ENCODE results near the gene G0S2. TPM values are rescaled to one million over a fixed set of nuclear protein-coding genes. Genes with fewer than 3 reads are reported as not detected.

Gene G0S2
- total and polyA plus RNA-seq, 9 of the 15 experiments (the other 6 are each of a cell fraction or from before 2014, with no cell fraction given), result 0.18 to 65.6 (median 11.4) TPM

DNA sequence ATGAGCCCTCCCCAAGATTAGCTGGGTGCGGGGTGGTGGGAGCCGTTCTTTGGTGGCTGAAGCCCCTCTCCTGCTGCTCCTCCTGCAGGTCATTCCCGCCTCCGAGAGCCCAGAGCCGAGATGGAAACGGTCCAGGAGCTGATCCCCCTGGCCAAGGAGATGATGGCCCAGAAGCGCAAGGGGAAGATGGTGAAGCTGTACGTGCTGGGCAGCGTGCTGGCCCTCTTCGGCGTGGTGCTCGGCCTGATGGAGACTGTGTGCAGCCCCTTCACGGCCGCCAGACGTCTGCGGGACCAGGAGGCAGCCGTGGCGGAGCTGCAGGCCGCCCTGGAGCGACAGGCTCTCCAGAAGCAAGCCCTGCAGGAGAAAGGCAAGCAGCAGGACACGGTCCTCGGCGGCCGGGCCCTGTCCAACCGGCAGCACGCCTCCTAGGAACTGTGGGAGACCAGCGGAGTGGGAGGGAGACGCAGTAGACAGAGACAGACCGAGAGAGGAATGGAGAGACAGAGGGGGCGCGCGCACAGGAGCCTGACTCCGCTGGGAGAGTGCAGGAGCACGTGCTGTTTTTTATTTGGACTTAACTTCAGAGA is 448 bp downstream of the G0S2 start (continued):
- no peak for TF ChIP-seq TCF15 (CRISPR knock-in tag; IDR thresholded peaks at IDR 0.05)
- no peak for TF ChIP-seq SRSF9 (IDR thresholded peaks at IDR 0.05; ENCODE audit: borderline replicate concordance, low read depth, low read length)
- peak; percentile 34 for TF ChIP-seq MYC (IDR thresholded peaks at IDR 0.05; ENCODE audit: low read depth, low read length)
- TF ChIP-seq MYC (CRISPR knock-in tag; IDR thresholded peaks at IDR 0.05; ENCODE audit: borderline replicate concordance, low read depth), result no peak
- 0 out of 2 replicates have a peak, but pooled peaks have one; percentile 1 for TF ChIP-seq CBX1 (IDR thresholded peaks at IDR 0.05; ENCODE audit: low read depth)
- TF ChIP-seq TARDBP (IDR thresholded peaks at IDR 0.05), result no peak
- TF ChIP-seq EP400 (IDR thresholded peaks at IDR 0.05), result no peak
- TF ChIP-seq PCBP2 (IDR thresholded peaks at IDR 0.05; ENCODE audit: low read depth, low read length, poor library complexity, severe bottlenecking), result no peak
- TF ChIP-seq MYBL2 (IDR thresholded peaks at IDR 0.05; ENCODE audit: low read depth), result no peak
- no peak for TF ChIP-seq MYBL2 (CRISPR knock-in tag; IDR thresholded peaks at IDR 0.05; ENCODE audit: borderline replicate concordance)
- TF ChIP-seq, protein P1, sequence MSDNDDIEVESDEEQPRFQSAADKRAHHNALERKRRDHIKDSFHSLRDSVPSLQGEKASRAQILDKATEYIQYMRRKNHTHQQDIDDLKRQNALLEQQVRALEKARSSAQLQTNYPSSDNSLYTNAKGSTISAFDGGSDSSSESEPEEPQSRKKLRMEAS (CRISPR knock-in tag; IDR thresholded peaks at IDR 0.05), result peak; percentile 66
- peak; percentile 61; the same call in 1 of the 2 replicates for TF ChIP-seq FOXK1 (CRISPR knock-in tag; IDR thresholded peaks at IDR 0.05; ENCODE audit: borderline replicate concordance)
- TF ChIP-seq ILF3 (IDR thresholded peaks at IDR 0.05; ENCODE audit: borderline replicate concordance), result no peak
- peak; percentile 14 for TF ChIP-seq POLR2G (IDR thresholded peaks at IDR 0.05; ENCODE audit: low read depth, low read length)
- TF ChIP-seq ZNF445 (CRISPR knock-in tag; IDR thresholded peaks at IDR 0.05; ENCODE audit: low read depth), result no peak
- TF ChIP-seq REST (IDR thresholded peaks at IDR 0.05; ENCODE audit: borderline replicate concordance), result no peak
- peak; percentile 49; the same call in 1 of the 2 replicates for TF ChIP-seq REST (CRISPR knock-in tag; IDR thresholded peaks at IDR 0.05; ENCODE audit: low read depth)
- no peak for TF ChIP-seq ATF1 (CRISPR knock-in tag; IDR thresholded peaks at IDR 0.05)
- no peak for TF ChIP-seq ATF1 (tag; IDR thresholded peaks at IDR 0.05)
- no peak for TF ChIP-seq ZSCAN29 (IDR thresholded peaks at IDR 0.05)

Measured in K562 (cell line).